LoVo (cell line): ENCODE results near the gene BCAN.
A peak's percentile ranks its signal among the peaks of the same experiment; 100 is the strongest.

Experiments
- DNase-seq: peaks from one replicate; pipeline ENCODE4 v3.0.0-alpha.2; 2016; ENCODE audit warnings: low spot score

Gene BCAN

GRCh38 chr1:156643778-156644092, 1.8 kb downstream of the BCAN start:
- no peak for DNase-seq

- DNase-seq, result no peak
Observed at GRCh38 chr1:156644146-156644545, 2.2 kb downstream of the BCAN start.

- DNase-seq, result no peak
Observed at GRCh38 chr1:156644640-156645039, 2.7 kb downstream of the BCAN start.

- no peak for DNase-seq
Observed at GRCh38 chr1:156645056-156645455, 3.1 kb downstream of the BCAN start.

GRCh38 chr1:156645666-156646065, 3.7 kb downstream of the BCAN start:
- no peak for DNase-seq

- DNase-seq, result no peak
Observed at GRCh38 chr1:156646738-156647211, 4.9 kb downstream of the BCAN start.

- no peak for DNase-seq
Observed at GRCh38 chr1:156647351-156647750, 5.4 kb downstream of the BCAN start.

- DNase-seq, result no peak
Observed at GRCh38 chr1:156648496-156648895, 6.6 kb downstream of the BCAN start.

GRCh38 chr1:156648951-156649350, 7.0 kb downstream of the BCAN start:
- no peak for DNase-seq

GRCh38 chr1:156652131-156652991, 10.4 kb downstream of the BCAN start:
- no peak for DNase-seq

- DNase-seq, result no peak
Observed at GRCh38 chr1:156652992-156653355, 11.1 kb downstream of the BCAN start.

GRCh38 chr1:156654700-156655099, 12.8 kb downstream of the BCAN start:
- no peak for DNase-seq

GRCh38 chr1:156655151-156655903, 13.4 kb downstream of the BCAN start:
- no peak for DNase-seq

- no peak for DNase-seq
Observed at GRCh38 chr1:156655904-156656516, 14.1 kb downstream of the BCAN start.

- peak; percentile 24 for DNase-seq
Observed at GRCh38 chr1:156656806-156657740, 15.2 kb downstream of the BCAN start.

- no peak for DNase-seq
Observed at GRCh38 chr1:156657741-156658319, 15.9 kb downstream of the BCAN start.

- no peak for DNase-seq
Observed at GRCh38 chr1:156658496-156658895, 16.6 kb downstream of the BCAN start.

- no peak for DNase-seq
Observed at GRCh38 chr1:156658945-156659574, 17.1 kb downstream of the BCAN start.

- DNase-seq, result no peak
Observed at GRCh38 chr1:156659661-156659987, 17.7 kb downstream of the BCAN start.

- peak; percentile 95 for DNase-seq
Observed at GRCh38 chr1:156659988-156660751, 18.3 kb downstream of the BCAN start.
